K562 (cell line): ENCODE data around the gene FCHSD1. TPM values are rescaled to one million over a fixed set of nuclear protein-coding genes. Genes with fewer than 3 reads are reported as not detected.

Experiments
- ELF4 ChIP-seq: fragments of 450-650 bp; formaldehyde crosslinking; IDR thresholded peaks from 2 replicates; pipeline ENCODE4 v1.4.0; 2022; ENCODE audit warnings: missing genetic modification characterization
- FOXA3 ChIP-seq, 2 experiments: fragments of 450-650 bp in 1 of 2; sonication (generic) in 1 of 2; formaldehyde crosslinking; IDR thresholded peaks in 1 of 2; conservative IDR thresholded peaks in 1 of 2; 2 replicates each; pipeline versions ENCODE4 v1.4.0 to v1.8.0; 2020 to 2022; ENCODE audit warnings: mild to moderate bottlenecking in 2 of 2, missing genetic modification reagents in 1 of 2
- FOXP1 ChIP-seq: sonication (generic); formaldehyde crosslinking; IDR thresholded peaks from 2 replicates; pipeline ENCODE4 v1.8.0; 2022; ENCODE audit warnings: mild to moderate bottlenecking, missing genetic modification reagents
- HSF4 ChIP-seq: fragments of 250-450 bp; sonication (Bioruptor Pico); IDR thresholded peaks from 2 replicates; pipeline ENCODE4 v2.1.2; 2022; ENCODE audit warnings: mild to moderate bottlenecking, moderate library complexity, borderline replicate concordance
- KAT8 ChIP-seq: fragments of 450-650 bp; IDR thresholded peaks from 2 replicates; pipeline ENCODE4 v1.6.1; 2016; ENCODE audit warnings: low read depth, mild to moderate bottlenecking
- KDM1A ChIP-seq, 2 experiments: fragments of 450-650 bp; IDR thresholded peaks; 2 replicates each; pipeline ENCODE4 v1.6.1; 2016; ENCODE audit warnings: mild to moderate bottlenecking in 2 of 2
- MXI1 ChIP-seq: IDR thresholded peaks from 2 replicates; pipeline ENCODE4 v1.6.1; 2011; ENCODE audit warnings: low read depth, mild to moderate bottlenecking, improper control_type of control experiment, low read length
- NCOR1 ChIP-seq: fragments of 450-650 bp; IDR thresholded peaks from 2 replicates; pipeline ENCODE4 v1.6.1; 2016; ENCODE audit warnings: mild to moderate bottlenecking, moderate library complexity
- PKNOX1 ChIP-seq: fragments of 450-650 bp; IDR thresholded peaks from 2 replicates; pipeline ENCODE4 v1.6.1; 2016
- PPARD ChIP-seq: fragments of 250-450 bp; sonication (Bioruptor Pico); IDR thresholded peaks from 2 replicates; pipeline ENCODE4 v1.8.0; 2022; ENCODE audit warnings: inconsistent platforms, mild to moderate bottlenecking, moderate library complexity
- YBX1 ChIP-seq: fragments of 450-650 bp; IDR thresholded peaks from 2 replicates; pipeline ENCODE4 v1.7.1; 2016; ENCODE audit warnings: mild to moderate bottlenecking
- ZFP91 ChIP-seq: sonication (generic); formaldehyde crosslinking; IDR thresholded peaks from 2 replicates; pipeline ENCODE4 v1.8.0; 2022; ENCODE audit warnings: mild to moderate bottlenecking, missing genetic modification reagents
- ZNF511 ChIP-seq: sonication (generic); formaldehyde crosslinking; IDR thresholded peaks from 2 replicates; pipeline ENCODE4 v1.8.0; 2022; ENCODE audit warnings: mild to moderate bottlenecking, missing genetic modification reagents
- polyA plus RNA-seq, 8 experiments: library from polyadenylated mRNA; depleted of rRNA in 4 of 8; stranded (reverse) in 5 of 8; unstranded in 3 of 8; fragments of >200 nt; fragmentation: Nextera tagmentation in 2 of 8; fragmentation: Illumina TruSeq in 1 of 8; extraction: Ambion mirVana in 2 of 8; extraction: Trizol in 1 of 8; gene quantifications; 2 replicates each; pipeline versions ENCODE4 v1.2.1 to v1.2.3, GENCODE V29; 2011 to 2014; ENCODE audit warnings: inconsistent platforms in 1 of 8, missing spikeins in 1 of 8
- total RNA-seq, 7 experiments: library from RNA; depleted of rRNA in 6 of 7; stranded (reverse); fragments of >200 nt in 6 of 7; fragmentation: Illumina TruSeq in 2 of 7; extraction: Trizol in 2 of 7; gene quantifications; 2 replicates each; pipeline versions ENCODE4 v1.2.1 to v1.2.3, GENCODE V29; 2011 to 2021; ENCODE audit warnings: low replicate concordance in 1 of 7
- TF ChIP-seq, protein P1 (sequence below): sonication (generic); formaldehyde crosslinking; IDR thresholded peaks from 2 replicates; pipeline ENCODE4 v1.8.1; 2023; ENCODE audit warnings: mild to moderate bottlenecking, missing genetic modification reagents
- TF ChIP-seq, protein P2 (sequence below): fragments of 250-450 bp; sonication (Bioruptor Pico); IDR thresholded peaks from 2 replicates; pipeline ENCODE4 v1.9.0; 2021; ENCODE audit warnings: mild to moderate bottlenecking, inconsistent platforms

Gene FCHSD1
- total and polyA plus RNA-seq, 9 of the 15 experiments (the other 6 are each of a cell fraction or from before 2014, with no cell fraction given) = 0.35 to 37.5 (median 13.6) TPM

DNA sequence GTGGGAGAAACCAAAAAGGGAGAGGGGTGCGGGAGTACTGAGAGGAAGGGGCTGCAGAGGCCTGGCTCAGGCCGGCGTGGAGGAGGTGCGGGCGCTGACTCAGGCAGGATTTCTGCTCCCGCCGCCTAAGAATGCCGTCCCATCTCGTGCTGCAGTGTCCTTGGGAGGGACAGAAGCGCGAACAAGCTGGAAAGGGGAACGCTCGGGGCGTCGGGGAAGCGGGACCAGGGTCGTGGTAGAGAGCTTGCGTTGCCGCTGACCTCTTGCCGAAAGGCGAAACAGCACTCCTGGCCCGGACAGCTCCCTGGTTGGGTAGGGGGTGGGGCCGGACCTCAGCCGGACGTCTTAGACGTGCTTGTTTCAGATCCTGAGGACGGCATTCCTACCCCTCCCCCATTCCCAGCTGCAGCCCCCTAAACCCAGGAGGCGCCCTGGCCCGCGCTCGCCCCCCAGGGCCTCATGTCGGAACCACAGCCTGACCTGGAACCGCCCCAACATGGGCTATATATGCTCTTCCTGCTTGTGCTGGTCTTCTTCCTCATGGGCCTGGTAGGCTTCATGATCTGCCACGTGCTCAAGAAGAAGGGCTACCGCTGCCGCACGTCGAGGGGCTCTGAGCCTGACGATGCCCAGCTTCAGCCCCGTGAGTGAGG, 13.3 kb downstream of the FCHSD1 start (continued):
- TF ChIP-seq, protein P1, sequence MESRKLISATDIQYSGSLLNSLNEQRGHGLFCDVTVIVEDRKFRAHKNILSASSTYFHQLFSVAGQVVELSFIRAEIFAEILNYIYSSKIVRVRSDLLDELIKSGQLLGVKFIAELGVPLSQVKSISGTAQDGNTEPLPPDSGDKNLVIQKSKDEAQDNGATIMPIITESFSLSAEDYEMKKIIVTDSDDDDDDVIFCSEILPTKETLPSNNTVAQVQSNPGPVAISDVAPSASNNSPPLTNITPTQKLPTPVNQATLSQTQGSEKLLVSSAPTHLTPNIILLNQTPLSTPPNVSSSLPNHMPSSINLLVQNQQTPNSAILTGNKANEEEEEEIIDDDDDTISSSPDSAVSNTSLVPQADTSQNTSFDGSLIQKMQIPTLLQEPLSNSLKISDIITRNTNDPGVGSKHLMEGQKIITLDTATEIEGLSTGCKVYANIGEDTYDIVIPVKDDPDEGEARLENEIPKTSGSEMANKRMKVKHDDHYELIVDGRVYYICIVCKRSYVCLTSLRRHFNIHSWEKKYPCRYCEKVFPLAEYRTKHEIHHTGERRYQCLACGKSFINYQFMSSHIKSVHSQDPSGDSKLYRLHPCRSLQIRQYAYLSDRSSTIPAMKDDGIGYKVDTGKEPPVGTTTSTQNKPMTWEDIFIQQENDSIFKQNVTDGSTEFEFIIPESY (CRISPR knock-in tag) = no peak
- no peak for TF ChIP-seq ELF4
- TF ChIP-seq PPARD (CRISPR knock-in tag) = no peak
- TF ChIP-seq, protein P2, sequence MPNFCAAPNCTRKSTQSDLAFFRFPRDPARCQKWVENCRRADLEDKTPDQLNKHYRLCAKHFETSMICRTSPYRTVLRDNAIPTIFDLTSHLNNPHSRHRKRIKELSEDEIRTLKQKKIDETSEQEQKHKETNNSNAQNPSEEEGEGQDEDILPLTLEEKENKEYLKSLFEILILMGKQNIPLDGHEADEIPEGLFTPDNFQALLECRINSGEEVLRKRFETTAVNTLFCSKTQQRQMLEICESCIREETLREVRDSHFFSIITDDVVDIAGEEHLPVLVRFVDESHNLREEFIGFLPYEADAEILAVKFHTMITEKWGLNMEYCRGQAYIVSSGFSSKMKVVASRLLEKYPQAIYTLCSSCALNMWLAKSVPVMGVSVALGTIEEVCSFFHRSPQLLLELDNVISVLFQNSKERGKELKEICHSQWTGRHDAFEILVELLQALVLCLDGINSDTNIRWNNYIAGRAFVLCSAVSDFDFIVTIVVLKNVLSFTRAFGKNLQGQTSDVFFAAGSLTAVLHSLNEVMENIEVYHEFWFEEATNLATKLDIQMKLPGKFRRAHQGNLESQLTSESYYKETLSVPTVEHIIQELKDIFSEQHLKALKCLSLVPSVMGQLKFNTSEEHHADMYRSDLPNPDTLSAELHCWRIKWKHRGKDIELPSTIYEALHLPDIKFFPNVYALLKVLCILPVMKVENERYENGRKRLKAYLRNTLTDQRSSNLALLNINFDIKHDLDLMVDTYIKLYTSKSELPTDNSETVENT (CRISPR knock-in tag) = 0 out of 2 replicates have a peak, but pooled peaks have one; percentile 59
- TF ChIP-seq NCOR1 = no peak
- TF ChIP-seq FOXA3 (CRISPR knock-in tag; conservative IDR thresholded peaks at IDR 0.05 in 1 of 2, IDR thresholded peaks at IDR 0.05 in 1 of 2) = no peak
- TF ChIP-seq HSF4 = no peak
- no peak for TF ChIP-seq YBX1
- TF ChIP-seq ZNF511 = 0 out of 2 replicates have a peak, but pooled peaks have one; percentile 38
- no peak for TF ChIP-seq KAT8
- no peak for TF ChIP-seq PKNOX1
- 0 out of 4 replicates have a peak, but pooled peaks of 1 of the 2 experiments have one; percentile 27 for TF ChIP-seq KDM1A (IDR thresholded peaks at IDR 0.05)
- TF ChIP-seq MXI1 = 0 out of 2 replicates have a peak, but pooled peaks have one; percentile 20
- no peak for TF ChIP-seq ZFP91 (CRISPR knock-in tag)
- TF ChIP-seq FOXP1 (CRISPR knock-in tag) = peak; percentile 62; the same call in 1 of the 2 replicates
